ENCODE results near the gene TRIM8. TPM values are rescaled to one million over a fixed set of nuclear protein-coding genes. Genes with fewer than 3 reads are reported as not detected.
"Not testable (repeated sequence)": the region's sequence is repeated elsewhere in the genome, so short reads cannot be mapped to it uniquely, and the experiment has no call there.

Gene TRIM8
- polyA plus RNA-seq, 3 donors: 39.4 to 183 (median 41.4) TPM

DNA sequence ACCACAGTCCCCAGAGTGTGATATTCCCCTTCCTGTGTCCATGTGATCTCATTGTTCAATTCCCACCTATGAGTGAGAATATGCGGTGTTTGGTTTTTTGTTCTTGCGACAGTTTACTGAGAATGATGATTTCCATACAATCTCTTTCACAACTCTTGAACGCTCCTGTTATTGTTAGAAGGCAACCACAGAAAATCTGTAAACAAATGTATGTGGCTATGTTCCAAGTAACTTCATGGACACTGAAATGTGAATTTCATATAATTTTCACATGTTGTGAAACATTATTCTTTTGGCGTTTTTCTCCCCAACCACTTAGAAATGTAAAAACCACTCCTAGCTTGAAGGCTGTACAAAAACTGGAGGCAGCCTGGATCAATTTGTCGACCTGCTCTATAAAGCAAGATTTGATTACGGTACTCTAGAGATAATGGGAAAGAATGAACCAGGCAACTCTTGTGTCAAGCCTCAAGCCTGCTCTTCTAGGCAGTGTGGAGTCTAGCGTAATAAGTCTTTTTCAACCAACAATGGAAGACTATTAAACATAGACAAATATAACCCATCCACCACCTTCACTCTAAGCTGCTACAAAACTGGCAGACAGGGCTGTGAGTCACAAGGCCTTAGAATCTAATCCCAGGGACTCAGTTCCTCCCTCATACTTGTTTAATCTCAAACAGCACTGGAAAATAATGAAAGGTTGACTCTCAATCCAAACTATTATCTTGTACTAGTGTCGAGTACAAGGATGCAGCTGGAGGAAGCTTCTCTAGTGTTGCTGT lies 47.2 kb downstream of the TRIM8 start:
- TF ChIP-seq, protein P1, sequence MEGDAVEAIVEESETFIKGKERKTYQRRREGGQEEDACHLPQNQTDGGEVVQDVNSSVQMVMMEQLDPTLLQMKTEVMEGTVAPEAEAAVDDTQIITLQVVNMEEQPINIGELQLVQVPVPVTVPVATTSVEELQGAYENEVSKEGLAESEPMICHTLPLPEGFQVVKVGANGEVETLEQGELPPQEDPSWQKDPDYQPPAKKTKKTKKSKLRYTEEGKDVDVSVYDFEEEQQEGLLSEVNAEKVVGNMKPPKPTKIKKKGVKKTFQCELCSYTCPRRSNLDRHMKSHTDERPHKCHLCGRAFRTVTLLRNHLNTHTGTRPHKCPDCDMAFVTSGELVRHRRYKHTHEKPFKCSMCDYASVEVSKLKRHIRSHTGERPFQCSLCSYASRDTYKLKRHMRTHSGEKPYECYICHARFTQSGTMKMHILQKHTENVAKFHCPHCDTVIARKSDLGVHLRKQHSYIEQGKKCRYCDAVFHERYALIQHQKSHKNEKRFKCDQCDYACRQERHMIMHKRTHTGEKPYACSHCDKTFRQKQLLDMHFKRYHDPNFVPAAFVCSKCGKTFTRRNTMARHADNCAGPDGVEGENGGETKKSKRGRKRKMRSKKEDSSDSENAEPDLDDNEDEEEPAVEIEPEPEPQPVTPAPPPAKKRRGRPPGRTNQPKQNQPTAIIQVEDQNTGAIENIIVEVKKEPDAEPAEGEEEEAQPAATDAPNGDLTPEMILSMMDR (IDR thresholded peaks at IDR 0.05): no peak
- H3K79me2 ChIP-seq (ENCODE audit: insufficient read depth, low read length): no peaks in the 10 kb centered on the region
- H3K36me3 ChIP-seq (replicated peaks in 1 of 2; ENCODE audit: control insufficient read depth in 1 of 2, insufficient read depth in 2 of 2, low read length in 2 of 2): peaks cover under 1 to 6% of the 10 kb centered on the region in 2 donors
- no peaks in the 10 kb centered on the region for H3K4me1 ChIP-seq (ENCODE audit: control insufficient read depth in 1 of 2, insufficient read depth in 2 of 2, low read length in 2 of 2)
- H3K27me3 ChIP-seq (ENCODE audit: control insufficient read depth in 2 of 2, insufficient read depth in 2 of 2, low read length in 2 of 2): no peaks in the 10 kb centered on the region
- no peaks in the 10 kb centered on the region for H3K9me3 ChIP-seq (replicated peaks in 1 of 2; ENCODE audit: control insufficient read depth in 1 of 2, insufficient read depth in 1 of 2, low read length in 2 of 2)
- Mint-ChIP-seq H3K27me3 (ENCODE audit: low read depth in 3 of 3) (no peaks in the 10 kb centered on the region), H3K4me3 (no peak overlapping the region), H3K36me3 (peaks cover 14 to 36% of the 10 kb centered on the region in 2 donors), H3K9me3 (peaks cover 0 to 4% (median 0%) of the 10 kb centered on the region in 7 donors), H3K4me1 (peaks cover 2% of the 10 kb centered on the region), H3K27ac (no peak overlapping the region)
- DNase-seq: no peak
- 87% methylated on average over 3 of the region's 8 CpGs for WGBS (ENCODE audit: insufficient coverage)
- H4K20me1 ChIP-seq (ENCODE audit: insufficient read depth, low read length): no peaks in the 10 kb centered on the region
- H3K4me2 ChIP-seq (replicated peaks; ENCODE audit: extremely low read depth, low read length, poor library complexity, severe bottlenecking): no peak overlapping the region
- no peak overlapping the region for H3K27ac ChIP-seq (ENCODE audit: low read depth in 1 of 2, low read length in 2 of 2)
- H3K4me3 ChIP-seq (replicated peaks in 1 of 3; ENCODE audit: low read depth in 2 of 3, low read length in 3 of 3): no peak overlapping the region
- no peak overlapping the region for H3K9ac ChIP-seq (ENCODE audit: insufficient read depth, low read length, poor library complexity, severe bottlenecking)
- intact Hi-C loops (cut with micrococcal nuclease): no loop called here
- no peak overlapping the region for H2AFZ ChIP-seq (ENCODE audit: insufficient read depth, low read depth, low read length, poor library complexity, severe bottlenecking)

DNA sequence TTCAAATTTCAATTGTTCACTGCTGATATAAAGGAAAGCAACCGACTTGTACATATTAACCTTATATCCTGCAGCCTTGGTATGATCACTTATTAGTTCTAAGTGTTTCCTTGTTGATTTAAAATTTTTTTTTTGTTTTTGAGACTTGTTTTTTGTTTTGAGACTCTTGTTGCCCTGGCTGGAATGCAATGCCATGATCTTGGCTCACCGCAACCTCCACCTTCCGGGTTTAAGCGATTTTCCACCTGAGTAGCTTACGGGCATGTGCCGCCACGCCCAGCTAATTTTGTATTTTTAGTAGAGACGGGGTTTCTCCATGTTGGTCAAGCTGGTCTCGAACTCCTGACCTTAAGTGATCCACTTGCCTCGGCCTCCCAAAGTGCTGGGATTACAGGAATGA lies 51.1 kb downstream of the TRIM8 start:
- H3K79me2 ChIP-seq (ENCODE audit: insufficient read depth, low read length); H3K4me3 ChIP-seq (replicated peaks in 1 of 3; ENCODE audit: low read depth in 2 of 3, low read length in 3 of 3); H3K27ac Mint-ChIP-seq; H3K4me2 ChIP-seq (replicated peaks; ENCODE audit: extremely low read depth, low read length, poor library complexity, severe bottlenecking); H3K27me3 ChIP-seq (ENCODE audit: control insufficient read depth in 2 of 2, insufficient read depth in 2 of 2, low read length in 2 of 2); H3K4me1 ChIP-seq (ENCODE audit: control insufficient read depth in 1 of 2, insufficient read depth in 2 of 2, low read length in 2 of 2); H3K4me1 Mint-ChIP-seq; intact Hi-C loops (cut with micrococcal nuclease); H3K9me3 ChIP-seq (replicated peaks in 1 of 2; ENCODE audit: control insufficient read depth in 1 of 2, insufficient read depth in 1 of 2, low read length in 2 of 2); H3K27me3 Mint-ChIP-seq (ENCODE audit: low read depth in 3 of 3); H4K20me1 ChIP-seq (ENCODE audit: insufficient read depth, low read length); DNase-seq; H3K9me3 Mint-ChIP-seq; H2AFZ ChIP-seq (ENCODE audit: insufficient read depth, low read depth, low read length, poor library complexity, severe bottlenecking); H3K27ac ChIP-seq (ENCODE audit: low read depth in 1 of 2, low read length in 2 of 2); H3K9ac ChIP-seq (ENCODE audit: insufficient read depth, low read length, poor library complexity, severe bottlenecking); H3K4me3 Mint-ChIP-seq: not testable (repeated sequence)
- no CpG with 5 or more reads among the region's 10 CpGs for WGBS (ENCODE audit: insufficient coverage)
- peaks cover 37 to 46% of the 10 kb centered on the region in 2 donors for H3K36me3 Mint-ChIP-seq
- H3K36me3 ChIP-seq (replicated peaks in 1 of 2; ENCODE audit: control insufficient read depth in 1 of 2, insufficient read depth in 2 of 2, low read length in 2 of 2): peaks cover 8 to 30% of the 10 kb centered on the region in 2 donors
